Hepatocyte (in vitro differentiated cells): ENCODE measurements around the gene TSPYL1. TPM values are rescaled to one million over a fixed set of nuclear protein-coding genes. Genes with fewer than 3 reads are reported as not detected.
"Not testable (repeated sequence)": the region's sequence is repeated elsewhere in the genome, so short reads cannot be mapped to it uniquely, and the experiment has no call there.

Experiments used
- DNase-seq: peaks from one replicate; pipeline ENCODE4 v3.0.0-alpha.2; 2016; ENCODE audit warnings: low spot score
- H2AFZ ChIP-seq: fragments of 200-600 bp; sonication (generic); 2 replicates; pipeline ENCODE4 v1.6.0; 2016; ENCODE audit warnings: antibody characterized with exemption, mild to moderate bottlenecking
- H3K27ac ChIP-seq: fragments of 200-600 bp; sonication (generic); 2 replicates; pipeline ENCODE4 v1.5.1; 2016; ENCODE audit warnings: mild to moderate bottlenecking
- H3K27me3 ChIP-seq: fragments of 200-600 bp; sonication (generic); 2 replicates; pipeline ENCODE4 v1.6.1; 2016
- H3K36me3 ChIP-seq: fragments of 200-600 bp; sonication (generic); replicated peaks from 2 replicates; pipeline ENCODE4 v1.5.1; 2016; ENCODE audit warnings: low read depth; ENCODE audit not compliant: insufficient read depth
- H3K4me1 ChIP-seq: fragments of 200-600 bp; sonication (generic); 2 replicates; pipeline ENCODE4 v1.5.1; 2016; ENCODE audit warnings: mild to moderate bottlenecking, moderate library complexity; ENCODE audit not compliant: insufficient read depth
- H3K4me2 ChIP-seq: fragments of 200-600 bp; sonication (generic); 2 replicates; pipeline ENCODE4 v1.6.0; 2016
- H3K4me3 ChIP-seq: fragments of 200-600 bp; sonication (generic); 2 replicates; pipeline ENCODE4 v1.5.1; 2016; ENCODE audit warnings: mild to moderate bottlenecking
- H3K79me2 ChIP-seq: fragments of 200-600 bp; sonication (generic); 2 replicates; pipeline ENCODE4 v1.6.0; 2017; ENCODE audit warnings: mild to moderate bottlenecking
- H3K9me2 ChIP-seq: fragments of 200-600 bp; sonication (generic); replicated peaks from 2 replicates; pipeline ENCODE4 v1.6.0; 2017; ENCODE audit warnings: mild to moderate bottlenecking; ENCODE audit not compliant: insufficient read depth
- H3K9me3 ChIP-seq: fragments of 200-600 bp; sonication (generic); 2 replicates; pipeline ENCODE4 v1.5.1; 2016; ENCODE audit warnings: low read depth, mild to moderate bottlenecking
- H4K20me1 ChIP-seq: fragments of 200-600 bp; sonication (generic); 2 replicates; pipeline ENCODE4 v1.6.0; 2016; ENCODE audit warnings: mild to moderate bottlenecking; ENCODE audit not compliant: insufficient read depth, poor library complexity, severe bottlenecking
- CTCF ChIP-seq: fragments of 200-600 bp; sonication (generic); IDR thresholded peaks from 2 replicates; pipeline ENCODE4 v1.5.1; 2016; ENCODE audit warnings: antibody characterized with exemption, mild to moderate bottlenecking; ENCODE audit not compliant: poor library complexity
- EZH2 ChIP-seq: fragments of 200-600 bp; sonication (generic); IDR thresholded peaks from 2 replicates; pipeline ENCODE4 v1.6.1; 2016; ENCODE audit warnings: antibody characterized with exemption, mild to moderate bottlenecking, borderline replicate concordance
- EZH2phosphoT487 ChIP-seq: fragments of 200-600 bp; sonication (generic); IDR thresholded peaks from one replicate; pipeline ENCODE4 v1.6.1; 2018; ENCODE audit warnings: antibody characterized with exemption, mild to moderate bottlenecking, low read depth, moderate library complexity; ENCODE audit not compliant: unreplicated experiment, severe bottlenecking
- whole genome bisulfite sequencing: methylation state at CpG from one replicate; pipeline ENCODE4 v1.1.6; 2016; ENCODE audit warnings: low lambda C conversion rate; ENCODE audit errors: missing lambda C conversion rate; 5-methylcytosine and 5-hydroxymethylcytosine counted together
- polyA plus RNA-seq: library from polyadenylated mRNA; unstranded; fragments of >200 nt; fragmentation: Nextera tagmentation; extraction: Ambion mirVana; gene quantifications from 2 replicates; pipeline ENCODE4 v1.2.1, GENCODE V29; 2016
- total RNA-seq: library from RNA; depleted of rRNA; stranded (reverse); fragments of >200 nt; gene quantifications from 2 replicates; pipeline ENCODE4 v1.2.3, GENCODE V29; 2014

Gene TSPYL1
- total and polyA plus RNA-seq, 2 experiments from 2014 or later = 32.1 to 85.0 TPM

- 59% methylated on average over 6 of the region's 6 CpGs for WGBS
- H3K9me2 ChIP-seq = no peaks in the 10 kb centered on the region
- peaks cover 7% of the 10 kb centered on the region for H3K4me1 ChIP-seq
- H4K20me1 ChIP-seq = no peaks in the 10 kb centered on the region
- H3K79me2 ChIP-seq = no peaks in the 10 kb centered on the region
- no peak overlapping the region for H3K4me2 ChIP-seq
- no peak overlapping the region for H3K4me3 ChIP-seq
- H3K27me3 ChIP-seq = no peaks in the 10 kb centered on the region
- H2AFZ ChIP-seq = no peak overlapping the region
- H3K27ac ChIP-seq = peak overlapping the region; percentile 52
- TF ChIP-seq CTCF (no peak), EZH2 (no peak), EZH2phosphoT487 (no peak)
- no peak for DNase-seq
- H3K9me3 ChIP-seq = no peaks in the 10 kb centered on the region
- H3K36me3 ChIP-seq = no peaks in the 10 kb centered on the region
These were observed 48.2 kb upstream of the TSPYL1 start for GRCh38 chr6:116327803-116328527.

- no peaks in the 10 kb centered on the region for H3K79me2 ChIP-seq
- TF ChIP-seq EZH2 (no peak), CTCF (no peak), EZH2phosphoT487 (no peak)
- DNase-seq = no peak
- H3K27ac ChIP-seq = no peak overlapping the region
- no peak overlapping the region for H3K4me2 ChIP-seq
- H3K9me3 ChIP-seq = no peaks in the 10 kb centered on the region
- no peaks in the 10 kb centered on the region for H3K36me3 ChIP-seq
- 79% methylated on average over 4 of the region's 4 CpGs for WGBS
- H4K20me1 ChIP-seq = no peaks in the 10 kb centered on the region
- no peak overlapping the region for H3K4me3 ChIP-seq
- H3K27me3 ChIP-seq = no peaks in the 10 kb centered on the region
- H3K9me2 ChIP-seq = no peaks in the 10 kb centered on the region
- peaks cover 11% of the 10 kb centered on the region for H3K4me1 ChIP-seq
- no peak overlapping the region for H2AFZ ChIP-seq
These were observed 47.3 kb upstream of the TSPYL1 start for GRCh38 chr6:116326996-116327395.

GRCh38 chr6:116326181-116326671 is 46.5 kb upstream of the TSPYL1 start:
- no peaks in the 10 kb centered on the region for H3K36me3 ChIP-seq
- H3K9me3 ChIP-seq = no peaks in the 10 kb centered on the region
- no peak overlapping the region for H2AFZ ChIP-seq
- H4K20me1 ChIP-seq = no peaks in the 10 kb centered on the region
- H3K27ac ChIP-seq = no peak overlapping the region
- no peak overlapping the region for H3K4me3 ChIP-seq
- H3K79me2 ChIP-seq = no peaks in the 10 kb centered on the region
- H3K4me1 ChIP-seq = peaks cover 11% of the 10 kb centered on the region
- no peak overlapping the region for H3K4me2 ChIP-seq
- H3K27me3 ChIP-seq = no peaks in the 10 kb centered on the region
- no peak for TF ChIP-seq EZH2
- no peak for TF ChIP-seq EZH2phosphoT487
- TF ChIP-seq CTCF = no peak
- no peaks in the 10 kb centered on the region for H3K9me2 ChIP-seq
- DNase-seq = no peak
- WGBS = 98% methylated on average over 7 of the region's 7 CpGs

GRCh38 chr6:116325634-116326132 is 46.0 kb upstream of the TSPYL1 start:
- not testable (repeated sequence) for H3K27me3 ChIP-seq, H4K20me1 ChIP-seq, H3K36me3 ChIP-seq, H3K79me2 ChIP-seq, H3K4me2 ChIP-seq, H2AFZ ChIP-seq, H3K9me3 ChIP-seq, H3K9me2 ChIP-seq, H3K27ac ChIP-seq, H3K4me3 ChIP-seq, DNase-seq
- 86% methylated on average over 11 of the region's 11 CpGs for WGBS
- H3K4me1 ChIP-seq = peaks cover 11% of the 10 kb centered on the region
